GM19023 (cell line): ENCODE data around the gene DCAF6.

ENCODE experiments used
- ATAC-seq: cut with Tn5 transposase; IDR thresholded peaks from one replicate; pipeline ENCODE4 v1.9.1; 2021; ENCODE audit warnings: mild to moderate bottlenecking, moderate library complexity; ENCODE audit not compliant: unreplicated experiment

Gene DCAF6

DNA sequence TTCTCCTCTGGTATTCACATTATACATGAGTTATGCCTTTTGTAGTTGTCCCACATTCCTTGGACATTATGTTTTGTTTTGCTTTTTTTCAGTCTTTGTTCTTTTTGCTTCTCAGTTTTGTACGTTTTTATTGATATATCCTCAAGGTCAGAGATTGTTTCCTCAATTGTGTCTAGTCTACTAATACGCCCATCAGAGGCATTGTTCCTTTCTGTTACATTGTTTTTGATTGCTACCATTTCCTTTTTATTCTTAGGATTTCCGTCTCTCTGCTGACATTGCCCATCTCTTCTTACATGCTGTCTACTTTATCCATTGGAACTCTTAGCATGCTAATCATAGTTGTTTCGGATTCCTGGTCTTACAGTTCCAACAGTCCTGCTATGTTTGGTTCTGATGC, 28.2 kb downstream of the DCAF6 start:
- ATAC-seq: no peak

DNA sequence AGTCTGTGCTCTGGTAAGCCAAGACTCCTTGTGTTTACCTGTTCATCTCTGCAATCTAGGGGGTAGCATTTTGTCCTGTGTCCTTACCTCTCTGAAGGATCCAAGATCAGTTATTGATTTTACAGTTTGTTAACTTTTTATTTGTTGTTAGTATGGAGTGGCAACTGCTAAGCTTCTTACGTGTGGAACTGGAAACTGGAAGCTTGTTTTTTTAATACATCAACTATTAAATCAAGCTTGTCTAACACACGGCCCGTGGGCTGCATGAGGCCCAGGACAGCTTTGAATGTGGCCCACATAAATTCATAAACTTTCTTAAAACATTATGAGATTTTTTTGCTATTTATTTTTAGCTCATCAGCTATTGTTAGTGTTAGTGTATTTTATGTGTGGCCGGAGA, 29.6 kb downstream of the DCAF6 start:
- ATAC-seq: no peak

DNA sequence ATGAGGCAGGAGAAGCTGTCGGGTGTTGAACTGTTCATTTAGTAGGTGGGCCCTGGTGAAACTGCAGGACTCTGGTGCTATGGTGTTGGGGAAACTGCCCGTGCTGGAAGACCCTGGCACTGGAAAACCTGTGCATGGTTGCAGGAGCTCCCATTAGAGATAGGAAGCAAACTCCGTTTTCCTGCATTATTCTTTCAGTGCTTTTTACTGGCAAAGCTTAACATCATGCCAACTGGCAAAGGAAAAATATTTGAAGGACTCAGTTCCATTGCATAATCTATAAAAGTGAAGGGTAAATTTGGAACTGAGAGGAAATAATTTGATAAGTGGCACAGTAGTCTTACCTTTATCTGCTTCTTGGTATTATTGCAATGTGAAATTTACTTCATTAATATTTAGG, 32.1 kb downstream of the DCAF6 start:
- no peak for ATAC-seq

DNA sequence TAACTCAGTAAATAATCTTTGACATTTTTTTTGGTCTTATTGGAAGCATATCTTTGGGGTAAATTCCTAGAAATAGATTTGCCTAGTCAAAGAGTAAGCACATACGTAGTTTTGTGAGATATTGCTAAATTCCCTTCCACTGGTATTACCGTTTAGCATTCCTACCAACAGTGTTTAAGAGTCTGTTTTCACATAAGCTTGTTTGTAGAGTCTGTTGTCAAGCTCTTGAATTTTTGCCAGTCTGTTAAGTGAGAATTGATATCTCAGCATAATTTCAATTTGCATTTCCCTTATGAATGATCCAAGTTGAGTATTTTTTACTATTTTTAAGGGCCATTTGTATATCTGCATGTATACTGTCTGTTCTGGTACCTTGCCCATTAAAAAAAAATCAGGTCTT, 37.3 kb downstream of the DCAF6 start:
- no peak for ATAC-seq

DNA sequence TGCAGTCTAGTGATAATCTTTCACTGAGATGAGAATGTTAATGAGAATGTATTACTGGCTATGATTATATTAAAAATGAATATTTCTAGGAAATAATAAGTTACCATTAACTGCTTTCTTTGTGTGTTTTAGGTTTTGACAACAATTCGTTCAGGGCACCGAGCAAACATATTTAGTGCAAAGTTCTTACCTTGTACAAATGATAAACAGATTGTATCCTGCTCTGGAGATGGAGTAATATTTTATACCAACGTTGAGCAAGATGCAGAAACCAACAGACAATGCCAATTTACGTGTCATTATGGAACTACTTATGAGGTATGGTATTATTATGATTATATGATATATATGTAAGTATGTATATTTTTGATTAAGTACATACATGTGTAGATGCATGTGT, 38.2 kb downstream of the DCAF6 start:
- ATAC-seq: no peak

DNA sequence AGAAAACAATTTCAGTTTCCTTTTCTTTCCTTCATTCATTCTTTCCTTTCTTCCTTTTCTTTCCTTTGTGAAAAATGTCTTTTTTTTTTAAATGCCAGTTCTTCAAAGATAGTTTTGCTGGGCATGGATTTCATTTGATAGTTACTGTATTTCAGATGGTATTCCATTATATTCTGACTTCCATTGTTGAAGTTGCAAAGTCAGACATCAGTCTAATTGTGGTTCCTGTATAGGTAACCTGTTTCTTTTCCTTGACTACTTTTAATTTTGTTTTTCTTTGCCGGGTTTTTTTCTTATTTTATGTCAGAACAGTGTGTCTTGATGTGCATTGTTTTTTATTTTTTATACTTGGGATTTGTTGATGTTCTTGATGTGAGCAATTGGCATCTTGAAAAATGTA, 40.8 kb downstream of the DCAF6 start:
- no peak for ATAC-seq

DNA sequence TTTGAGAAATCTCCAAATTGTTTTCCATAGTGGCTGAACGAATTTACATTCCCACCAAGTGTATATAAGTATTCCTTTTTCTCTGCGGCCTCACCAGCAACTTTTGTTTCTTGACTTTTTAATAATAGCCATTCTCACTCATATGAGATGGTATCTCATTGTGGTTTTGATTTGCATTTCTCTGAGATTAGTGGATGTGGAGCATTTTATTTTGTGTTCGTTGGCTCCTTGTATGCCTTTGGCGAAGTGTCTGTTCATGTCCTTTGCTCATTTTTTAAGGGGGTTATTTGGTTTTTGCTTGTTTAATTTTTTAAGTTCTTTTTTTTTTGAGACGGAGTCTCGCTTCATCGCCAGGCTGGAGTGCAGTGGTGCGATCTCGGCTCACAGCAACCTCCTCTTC, 45.5 kb downstream of the DCAF6 start:
- no peak for ATAC-seq

DNA sequence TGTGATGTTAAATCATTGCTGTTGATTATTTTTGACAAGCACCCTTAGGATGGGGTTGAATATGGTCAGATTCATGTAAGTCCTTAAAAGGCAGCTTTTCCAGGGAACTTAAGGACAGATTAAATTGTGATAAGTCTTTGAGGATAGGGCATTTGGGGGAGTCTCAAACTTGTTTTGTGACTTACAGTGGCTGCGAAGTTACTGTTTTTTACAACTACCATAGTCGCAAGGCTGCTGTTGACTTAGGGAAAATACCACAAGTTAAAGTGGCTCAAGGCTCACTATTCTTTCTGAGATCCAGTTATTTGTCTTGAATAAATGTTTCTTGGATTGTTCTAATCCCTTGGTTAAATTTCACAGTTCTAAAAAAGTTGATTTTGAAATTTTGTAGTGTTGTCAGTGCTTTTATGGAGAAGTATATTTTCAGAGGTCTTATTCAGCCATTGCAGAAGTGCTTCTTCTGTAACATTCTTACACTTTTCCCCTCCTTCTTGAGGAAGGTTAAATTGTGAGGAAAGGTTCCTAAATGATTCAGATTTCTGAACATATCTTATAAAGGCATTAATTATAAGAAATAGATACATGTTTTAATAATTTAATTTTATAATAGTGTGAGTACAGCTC, 47.4 kb downstream of the DCAF6 start:
- ATAC-seq: no peak

DNA sequence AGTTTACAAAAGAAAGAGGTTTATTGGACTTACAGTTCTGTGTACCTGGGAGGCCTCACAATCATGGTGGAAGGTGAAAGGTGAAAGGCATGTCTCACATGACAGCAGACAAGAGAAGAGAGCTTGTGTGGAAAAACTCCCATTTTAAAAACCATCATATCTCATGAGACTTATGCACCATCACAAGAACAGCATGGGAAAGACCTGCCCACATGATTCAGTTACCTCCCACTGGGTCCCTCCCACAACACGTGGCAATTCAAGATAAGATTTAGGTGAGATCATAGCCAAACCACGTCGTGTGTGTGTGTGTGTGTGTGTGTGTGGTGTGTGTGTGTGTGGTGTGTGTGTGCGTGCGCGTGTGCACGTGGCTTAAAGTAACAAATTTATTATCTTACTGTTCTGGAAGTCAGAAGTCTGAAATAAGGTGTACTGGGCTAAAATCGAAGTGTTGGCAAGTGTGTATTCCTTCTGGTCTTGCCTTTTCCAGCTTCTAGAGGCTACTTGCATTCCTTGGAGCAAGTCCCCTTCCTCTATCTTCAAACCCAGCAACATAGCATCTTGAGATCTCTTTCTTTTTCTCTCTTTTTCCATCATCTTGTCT, 48.5 kb downstream of the DCAF6 start:
- no peak for ATAC-seq

DNA sequence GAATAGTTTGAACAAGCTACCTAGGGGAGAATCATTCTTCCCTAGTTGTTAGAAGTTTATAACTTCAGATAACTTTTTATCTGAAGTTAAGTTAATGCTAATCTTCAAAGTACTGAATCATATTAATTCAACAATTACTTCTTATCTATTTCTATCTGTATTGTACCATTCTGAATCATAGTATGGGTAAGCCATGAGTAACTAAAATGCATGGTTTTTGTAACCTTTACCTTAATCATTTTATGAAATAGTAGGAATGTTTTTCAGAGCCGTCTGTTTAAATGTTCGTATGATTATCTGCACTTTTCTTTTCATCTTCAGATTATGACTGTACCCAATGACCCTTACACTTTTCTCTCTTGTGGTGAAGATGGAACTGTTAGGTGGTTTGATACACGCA, 50.7 kb downstream of the DCAF6 start:
- no peak for ATAC-seq

DNA sequence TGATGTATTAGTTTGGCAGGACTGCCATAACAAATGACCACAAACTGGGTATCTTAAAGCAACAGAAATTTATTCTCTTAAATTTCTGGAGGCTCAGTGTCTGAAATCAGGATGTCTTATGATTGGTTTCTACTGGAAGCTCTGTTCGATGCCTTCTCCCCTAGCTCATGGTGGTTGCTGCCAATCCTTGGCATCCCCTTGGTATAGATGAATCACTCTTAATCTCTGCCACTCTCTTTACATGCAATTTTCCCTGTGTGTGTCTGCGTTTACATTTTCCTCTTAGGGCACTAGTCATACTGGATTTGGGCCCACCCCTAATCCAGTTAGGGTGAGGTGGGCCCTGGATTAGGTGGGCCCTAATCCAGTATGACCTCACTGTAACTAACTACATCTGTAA, 55.1 kb downstream of the DCAF6 start:
- ATAC-seq: no peak

DNA sequence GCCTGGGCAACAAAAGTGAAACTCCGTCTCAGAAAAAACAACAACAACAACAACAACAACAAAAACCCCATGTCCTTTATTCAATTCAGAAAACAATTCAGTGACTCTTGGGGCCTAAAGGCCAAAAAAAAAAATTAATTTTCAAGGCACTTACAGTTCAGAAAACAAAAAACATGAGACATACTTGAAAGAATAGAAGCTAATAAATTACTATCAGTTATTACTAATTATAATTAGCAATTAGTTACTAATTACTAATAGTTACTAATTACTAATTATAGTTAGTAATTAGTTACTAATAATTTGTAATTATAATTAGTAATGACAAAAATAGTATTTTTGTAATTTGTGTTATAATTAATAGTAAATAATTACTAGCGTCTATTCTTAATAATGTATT, 57.2 kb downstream of the DCAF6 start:
- ATAC-seq: no peak

DNA sequence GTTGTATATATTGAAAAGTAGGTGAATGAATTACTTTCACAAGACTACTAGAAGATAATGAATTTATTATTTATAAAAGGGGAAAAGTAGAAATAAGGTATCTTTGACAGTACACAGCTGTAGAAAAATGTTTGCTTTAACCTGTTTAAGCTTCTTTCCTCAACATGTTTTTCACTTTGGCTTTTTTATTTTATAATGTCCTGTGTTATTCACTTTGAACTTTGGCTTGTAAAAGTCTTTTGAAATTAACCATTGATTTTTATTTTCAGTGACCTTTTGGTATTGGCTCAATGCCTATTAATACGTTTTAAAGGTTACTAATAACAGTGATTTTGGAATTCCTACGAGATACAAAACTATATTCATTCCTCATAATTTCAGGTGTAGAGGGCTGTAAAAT, 58.1 kb downstream of the DCAF6 start:
- ATAC-seq: no peak

DNA sequence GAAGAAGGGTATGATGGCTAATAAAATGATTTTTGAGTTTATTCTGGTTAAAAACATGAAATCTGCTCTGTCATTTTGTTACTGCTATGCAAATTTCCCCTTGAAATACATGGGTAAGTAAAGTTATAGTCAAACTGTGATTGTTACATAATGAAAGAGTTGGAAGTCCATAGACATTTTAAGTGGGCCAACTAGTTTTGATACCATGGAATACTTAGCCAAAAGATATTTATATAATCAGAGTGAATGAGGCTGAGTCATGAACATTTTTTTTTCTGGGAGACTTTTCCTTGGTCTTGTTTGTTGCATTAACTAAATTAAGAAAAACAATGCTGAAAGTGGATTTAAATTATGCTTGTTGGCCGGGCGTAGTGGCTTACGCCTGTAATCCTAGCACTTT, 58.6 kb downstream of the DCAF6 start:
- no peak for ATAC-seq

DNA sequence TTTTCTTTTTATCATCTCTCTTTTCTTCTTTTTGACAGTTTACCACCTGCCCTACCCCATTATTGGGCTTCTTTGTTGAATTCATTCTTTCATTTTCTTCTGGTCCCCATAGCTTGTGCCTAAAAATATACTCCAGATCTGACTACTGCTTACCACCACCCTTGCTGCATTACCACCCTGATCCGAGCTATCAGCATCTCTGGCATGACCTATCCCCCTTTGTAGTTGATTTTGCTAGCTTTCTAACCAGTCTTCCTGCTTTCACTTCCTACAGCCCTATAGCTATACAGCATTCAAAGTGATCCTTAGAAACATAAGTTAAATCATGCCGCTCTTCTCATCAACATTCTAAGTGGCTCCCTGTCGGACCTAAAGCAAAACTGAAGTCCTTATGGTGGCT, 59.8 kb downstream of the DCAF6 start:
- no peak for ATAC-seq

DNA sequence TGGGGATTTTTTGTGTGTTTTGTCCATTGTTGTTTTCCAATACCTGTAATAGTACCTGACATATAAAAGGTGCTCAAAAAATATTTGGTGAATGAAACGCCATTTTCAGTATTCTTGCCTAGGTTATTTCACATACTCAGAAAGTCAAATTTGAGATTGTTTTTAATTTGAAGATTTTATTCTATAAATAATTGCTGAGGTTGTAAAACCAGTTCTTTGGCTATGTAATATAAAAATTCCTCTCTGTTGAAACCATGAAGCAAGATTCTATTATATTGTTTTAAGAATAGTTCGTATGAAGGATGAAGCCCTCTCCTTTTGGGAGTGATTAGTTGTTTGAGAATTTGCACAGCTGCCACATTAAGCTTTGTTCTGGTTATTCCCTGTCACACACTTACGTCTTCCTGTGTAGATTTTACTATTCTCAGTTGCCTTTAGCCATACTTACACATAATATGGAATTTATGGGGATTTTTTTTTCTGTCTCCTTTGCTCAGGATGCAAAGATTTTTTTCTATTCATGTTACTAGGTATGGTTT, 60.6 kb downstream of the DCAF6 start:
- no peak for ATAC-seq

DNA sequence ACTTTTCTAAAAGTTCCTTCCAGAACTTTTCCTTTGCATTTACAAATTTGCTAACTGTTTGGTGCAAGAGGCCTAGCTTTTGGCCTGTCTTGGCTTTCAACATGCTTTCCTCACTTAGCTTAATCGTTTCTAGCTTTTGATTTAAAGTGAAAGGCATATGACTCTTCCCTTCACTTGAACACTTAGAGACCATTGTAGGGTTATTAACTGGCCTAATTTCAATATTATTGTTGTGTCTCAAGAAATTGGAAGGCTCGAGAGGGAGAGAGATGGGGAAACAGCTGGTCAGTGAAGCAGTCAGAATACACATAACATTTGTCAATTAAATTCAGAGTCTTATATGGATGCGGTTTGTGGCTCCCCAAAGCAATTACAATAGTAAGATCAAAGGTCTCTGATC, 63.4 kb downstream of the DCAF6 start:
- no peak for ATAC-seq

DNA sequence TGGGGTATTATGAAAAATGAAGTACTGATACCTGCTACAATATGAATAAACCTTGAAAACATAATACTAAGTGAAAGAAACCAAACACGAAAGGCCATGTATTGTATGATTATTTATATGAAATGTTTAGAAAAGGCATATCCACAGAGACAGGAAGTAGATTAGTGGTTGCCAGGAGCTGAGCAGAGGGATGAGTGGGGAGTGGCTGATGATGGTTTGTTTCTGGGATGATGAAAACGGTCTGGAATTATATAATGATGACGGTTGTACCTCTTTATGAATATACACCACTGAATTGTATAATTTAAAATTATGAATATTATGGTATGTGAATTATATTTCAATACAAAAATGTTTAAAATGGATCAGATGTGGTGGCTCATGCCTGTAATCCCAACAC, 64.2 kb downstream of the DCAF6 start:
- no peak for ATAC-seq

DNA sequence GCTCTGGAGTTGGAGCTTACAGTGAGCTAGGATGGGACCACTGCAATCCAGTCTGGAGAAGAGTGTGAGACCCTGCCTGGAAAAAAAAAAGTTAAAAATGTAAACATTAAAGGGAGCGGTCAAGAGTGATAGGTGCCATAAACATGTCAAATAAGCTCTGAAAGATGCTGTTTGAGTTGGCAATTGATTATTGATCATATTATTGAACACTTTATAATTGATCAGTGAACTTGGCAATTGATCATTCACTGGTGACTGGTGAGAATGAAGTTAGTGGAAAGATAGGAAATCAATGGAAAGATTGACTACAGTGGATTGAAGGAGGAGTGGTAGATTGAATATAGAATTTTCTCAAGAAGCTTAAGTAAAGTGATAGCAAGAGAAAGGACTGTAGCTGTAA, 64.7 kb downstream of the DCAF6 start:
- ATAC-seq: no peak

DNA sequence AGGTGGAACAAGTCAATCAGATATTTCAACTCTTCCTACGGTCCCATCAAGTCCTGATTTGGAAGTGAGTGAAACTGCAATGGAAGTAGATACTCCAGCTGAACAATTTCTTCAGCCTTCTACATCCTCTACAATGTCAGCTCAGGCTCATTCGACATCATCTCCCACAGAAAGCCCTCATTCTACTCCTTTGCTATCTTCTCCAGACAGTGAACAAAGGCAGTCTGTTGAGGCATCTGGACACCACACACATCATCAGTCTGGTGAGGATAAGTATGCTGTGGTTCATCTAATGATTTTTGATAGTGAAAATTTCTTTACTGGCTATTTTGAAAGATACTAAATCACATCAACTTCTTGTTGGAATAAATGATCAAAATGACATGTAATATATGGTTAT, 68.0 kb downstream of the DCAF6 start:
- ATAC-seq: no peak

DNA sequence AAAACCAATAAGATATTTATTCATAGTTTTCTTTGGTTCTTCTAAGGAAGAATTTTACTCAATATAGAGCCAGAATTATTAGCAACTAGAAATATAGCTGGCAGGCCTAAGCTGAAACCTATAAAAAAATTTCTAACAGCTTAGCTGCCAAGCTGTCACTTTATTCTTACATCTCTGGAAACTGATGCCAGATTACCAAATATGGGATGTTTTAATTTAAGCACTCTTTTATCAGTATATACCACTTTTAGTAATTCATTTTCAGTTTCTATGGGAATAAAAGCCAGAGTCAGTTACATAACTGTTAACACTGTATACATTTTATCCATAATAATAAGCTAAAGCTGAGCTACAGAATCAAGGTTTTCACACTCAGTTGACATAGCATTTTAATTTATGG, 69.0 kb downstream of the DCAF6 start:
- no peak for ATAC-seq

DNA sequence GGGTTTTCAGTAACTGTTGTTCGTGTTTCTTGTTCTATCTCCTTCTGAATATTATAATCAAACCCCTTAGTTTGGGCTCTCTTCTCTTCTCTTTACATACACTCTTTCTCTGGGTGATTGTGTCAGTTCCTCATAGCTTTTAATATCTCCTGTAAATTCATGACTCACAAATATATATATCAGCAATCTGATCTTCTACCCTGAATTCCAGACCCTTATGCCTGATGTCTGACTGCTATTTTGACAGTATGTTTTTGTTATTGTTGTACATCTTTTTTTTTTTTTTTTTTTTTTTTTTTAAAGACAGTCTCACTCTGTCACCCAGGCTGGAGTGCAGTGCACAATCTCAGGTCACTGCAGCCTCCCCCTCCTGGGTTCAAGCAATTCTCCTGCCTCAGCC, 71.2 kb downstream of the DCAF6 start:
- no peak for ATAC-seq

DNA sequence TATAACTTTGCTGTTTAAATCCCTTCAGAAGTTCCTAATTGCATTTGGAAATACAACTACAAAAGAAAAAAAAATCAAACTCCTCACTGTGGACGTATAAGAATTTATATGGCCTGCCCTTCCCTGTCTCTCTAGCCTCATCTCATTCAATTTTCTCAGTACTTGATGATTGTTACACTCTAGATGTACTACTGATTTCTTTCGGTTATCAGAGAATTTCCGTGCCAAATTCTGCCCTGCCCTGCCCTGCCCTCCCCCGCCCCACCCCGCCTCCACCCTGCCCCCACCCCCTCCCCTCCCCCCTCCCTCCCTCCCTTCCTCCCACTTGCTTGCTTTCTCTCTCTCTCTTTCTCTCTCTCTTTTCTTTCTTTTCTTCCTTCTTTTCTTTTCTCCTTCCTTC, 72.1 kb downstream of the DCAF6 start:
- ATAC-seq: no peak
